SU-DHL-6 (cell line): ENCODE results near the gene PDE1A.

Experiments
- EZH2phosphoT487 ChIP-seq: fragments of 200-600 bp; sonication (generic), shearing (Covaris generic); conservative IDR thresholded peaks from 2 replicates; pipeline ENCODE4 v1.6.1; 2018; ENCODE audit warnings: mild to moderate bottlenecking, antibody characterized with exemption, low read length, moderate library complexity, mixed read lengths
- TF ChIP-seq, protein P1 (sequence below): fragments of 200-600 bp; sonication (generic); IDR thresholded peaks from one replicate; pipeline ENCODE4 v1.5.1; 2017; ENCODE audit warnings: antibody characterized with exemption, mild to moderate bottlenecking, low read length, moderate library complexity; ENCODE audit not compliant: insufficient read depth, poor library complexity, severe bottlenecking

DNA sequence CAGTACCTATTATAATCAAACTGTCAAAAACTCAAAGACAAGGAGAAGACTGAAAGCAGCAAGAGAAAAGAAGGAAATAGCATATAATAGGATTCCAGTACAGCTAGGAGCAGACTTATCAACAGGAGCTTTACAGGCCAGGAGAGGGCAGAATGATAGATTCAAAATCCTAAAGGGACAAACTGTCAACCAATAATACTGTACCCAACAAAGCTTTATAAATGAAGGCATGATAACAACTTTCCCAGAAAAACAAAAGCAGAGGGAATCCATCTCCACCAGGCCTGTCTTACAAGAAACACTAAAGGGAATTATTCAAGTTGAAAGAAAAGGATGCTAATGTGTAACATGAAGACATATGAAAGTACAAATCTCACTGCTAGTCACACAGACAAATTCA is 42.0 kb downstream of the PDE1A start:
- TF ChIP-seq, protein P1, sequence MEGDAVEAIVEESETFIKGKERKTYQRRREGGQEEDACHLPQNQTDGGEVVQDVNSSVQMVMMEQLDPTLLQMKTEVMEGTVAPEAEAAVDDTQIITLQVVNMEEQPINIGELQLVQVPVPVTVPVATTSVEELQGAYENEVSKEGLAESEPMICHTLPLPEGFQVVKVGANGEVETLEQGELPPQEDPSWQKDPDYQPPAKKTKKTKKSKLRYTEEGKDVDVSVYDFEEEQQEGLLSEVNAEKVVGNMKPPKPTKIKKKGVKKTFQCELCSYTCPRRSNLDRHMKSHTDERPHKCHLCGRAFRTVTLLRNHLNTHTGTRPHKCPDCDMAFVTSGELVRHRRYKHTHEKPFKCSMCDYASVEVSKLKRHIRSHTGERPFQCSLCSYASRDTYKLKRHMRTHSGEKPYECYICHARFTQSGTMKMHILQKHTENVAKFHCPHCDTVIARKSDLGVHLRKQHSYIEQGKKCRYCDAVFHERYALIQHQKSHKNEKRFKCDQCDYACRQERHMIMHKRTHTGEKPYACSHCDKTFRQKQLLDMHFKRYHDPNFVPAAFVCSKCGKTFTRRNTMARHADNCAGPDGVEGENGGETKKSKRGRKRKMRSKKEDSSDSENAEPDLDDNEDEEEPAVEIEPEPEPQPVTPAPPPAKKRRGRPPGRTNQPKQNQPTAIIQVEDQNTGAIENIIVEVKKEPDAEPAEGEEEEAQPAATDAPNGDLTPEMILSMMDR, result no peak
- no peak for TF ChIP-seq EZH2phosphoT487
